IPS-15b (cell line): ENCODE measurements around the gene FBXO4.
A peak's percentile ranks its signal among the peaks of the same experiment; 100 is the strongest.

Experiments used
- H3K27me3 ChIP-seq: one replicate; pipeline ENCODE4 v1.6.1; 2013; ENCODE audit warnings: low read length; ENCODE audit not compliant: control insufficient read depth, insufficient read depth
- H3K36me3 ChIP-seq: one replicate; pipeline ENCODE4 v1.6.1; 2013; ENCODE audit warnings: low read length; ENCODE audit not compliant: control insufficient read depth, insufficient read depth
- H3K4me1 ChIP-seq: one replicate; pipeline ENCODE4 v1.6.1; 2013; ENCODE audit warnings: mild to moderate bottlenecking, low read length; ENCODE audit not compliant: control insufficient read depth, insufficient read depth
- H3K4me3 ChIP-seq: one replicate; pipeline ENCODE4 v1.5.1; 2013; ENCODE audit warnings: low read depth, low read length
- H3K9ac ChIP-seq: one replicate; pipeline ENCODE4 v1.6.1; 2013; ENCODE audit warnings: low read depth, mild to moderate bottlenecking, low read length
- H3K9me3 ChIP-seq: one replicate; pipeline ENCODE4 v1.6.1; 2013; ENCODE audit warnings: mild to moderate bottlenecking, low read length; ENCODE audit not compliant: control insufficient read depth, insufficient read depth

The FBXO4 gene, protein sequence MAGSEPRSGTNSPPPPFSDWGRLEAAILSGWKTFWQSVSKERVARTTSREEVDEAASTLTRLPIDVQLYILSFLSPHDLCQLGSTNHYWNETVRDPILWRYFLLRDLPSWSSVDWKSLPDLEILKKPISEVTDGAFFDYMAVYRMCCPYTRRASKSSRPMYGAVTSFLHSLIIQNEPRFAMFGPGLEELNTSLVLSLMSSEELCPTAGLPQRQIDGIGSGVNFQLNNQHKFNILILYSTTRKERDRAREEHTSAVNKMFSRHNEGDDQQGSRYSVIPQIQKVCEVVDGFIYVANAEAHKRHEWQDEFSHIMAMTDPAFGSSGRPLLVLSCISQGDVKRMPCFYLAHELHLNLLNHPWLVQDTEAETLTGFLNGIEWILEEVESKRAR

GRCh38 chr5:41924872-41925554 is at the start of gene FBXO4:
Gene FBXO4 (plus strand): TSS chr5:41925281. CDS start chr5:41925310, 29 bp downstream.
- Histone ChIP-seq H3K4me3 (peak within 1 kb of the TSS; percentile 77), H3K9me3 (no peaks in the 10 kb centered on the region), H3K4me1 (peaks cover 8% of the 10 kb centered on the region), H3K9ac (peak within 1 kb of the TSS; percentile 86), H3K36me3 (no peaks in the 10 kb centered on the region), H3K27me3 (no peaks in the 10 kb centered on the region)

DNA sequence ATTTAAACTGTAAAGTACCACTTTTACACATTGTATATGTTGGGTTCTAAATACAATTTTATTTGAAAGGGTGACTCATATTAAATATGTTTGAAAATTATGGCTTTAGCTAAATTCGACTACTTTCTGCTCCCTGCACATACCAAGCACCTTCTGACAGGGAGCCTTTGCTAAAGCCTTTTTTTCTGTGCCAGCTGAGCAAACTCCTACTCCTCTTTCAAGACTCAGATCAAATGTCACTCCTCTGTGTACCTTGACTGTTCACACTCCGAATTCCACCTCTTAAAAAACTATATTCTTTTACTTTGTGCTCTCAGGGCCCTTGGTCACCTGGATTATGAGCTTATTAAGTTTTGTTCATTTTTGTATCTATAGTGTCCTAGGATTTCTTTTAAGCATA is 48.4 kb upstream of the FBXO4 start:
- peaks cover 3% of the 10 kb centered on the region for H3K27me3 ChIP-seq

GRCh38 chr5:41877408-41877807 is 47.7 kb upstream of the FBXO4 start:
- no peaks in the 10 kb centered on the region for H3K4me1 ChIP-seq
- no peak overlapping the region for H3K4me3 ChIP-seq
- H3K9me3 ChIP-seq: no peaks in the 10 kb centered on the region
- no peaks in the 10 kb centered on the region for H3K36me3 ChIP-seq
- H3K27me3 ChIP-seq: no peaks in the 10 kb centered on the region
- H3K9ac ChIP-seq: no peak overlapping the region

More for the DNA sequence above, 48.4 kb upstream of the FBXO4 start:
- no peaks in the 10 kb centered on the region for H3K4me1 ChIP-seq
- no peak overlapping the region for H3K4me3 ChIP-seq
- H3K9me3 ChIP-seq: no peaks in the 10 kb centered on the region
- no peaks in the 10 kb centered on the region for H3K36me3 ChIP-seq
- no peak overlapping the region for H3K9ac ChIP-seq

DNA sequence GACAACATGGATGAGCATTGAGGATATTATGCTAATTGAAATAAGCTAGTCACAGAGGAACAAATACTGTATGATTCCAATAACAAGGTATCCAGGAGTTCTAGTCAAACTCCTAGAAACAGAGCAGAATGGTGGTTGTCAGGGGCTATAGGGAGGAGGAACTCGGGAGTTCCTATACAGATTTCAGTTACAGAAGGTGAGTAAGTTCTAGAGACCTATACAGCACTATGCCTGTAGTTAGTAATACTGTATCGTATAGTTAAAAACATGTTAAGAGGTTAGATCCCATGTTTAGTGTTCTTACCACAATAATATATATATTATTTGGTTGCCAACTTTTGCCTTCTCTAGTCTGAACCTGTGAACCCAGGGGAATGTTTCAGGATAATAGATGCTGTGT is 46.9 kb upstream of the FBXO4 start:
- no peak overlapping the region for H3K4me3 ChIP-seq
- H3K4me1 ChIP-seq: no peaks in the 10 kb centered on the region

GRCh38 chr5:41878643-41879478 is 46.2 kb upstream of the FBXO4 start:
- no peaks in the 10 kb centered on the region for H3K36me3 ChIP-seq
- H3K9me3 ChIP-seq: no peaks in the 10 kb centered on the region
- no peak overlapping the region for H3K9ac ChIP-seq
- no peak overlapping the region for H3K4me3 ChIP-seq
- H3K4me1 ChIP-seq: no peaks in the 10 kb centered on the region
- H3K27me3 ChIP-seq: no peaks in the 10 kb centered on the region

More for the DNA sequence above, 46.9 kb upstream of the FBXO4 start:
- no peaks in the 10 kb centered on the region for H3K36me3 ChIP-seq
- no peaks in the 10 kb centered on the region for H3K27me3 ChIP-seq
- H3K9ac ChIP-seq: no peak overlapping the region
- H3K9me3 ChIP-seq: no peaks in the 10 kb centered on the region

DNA sequence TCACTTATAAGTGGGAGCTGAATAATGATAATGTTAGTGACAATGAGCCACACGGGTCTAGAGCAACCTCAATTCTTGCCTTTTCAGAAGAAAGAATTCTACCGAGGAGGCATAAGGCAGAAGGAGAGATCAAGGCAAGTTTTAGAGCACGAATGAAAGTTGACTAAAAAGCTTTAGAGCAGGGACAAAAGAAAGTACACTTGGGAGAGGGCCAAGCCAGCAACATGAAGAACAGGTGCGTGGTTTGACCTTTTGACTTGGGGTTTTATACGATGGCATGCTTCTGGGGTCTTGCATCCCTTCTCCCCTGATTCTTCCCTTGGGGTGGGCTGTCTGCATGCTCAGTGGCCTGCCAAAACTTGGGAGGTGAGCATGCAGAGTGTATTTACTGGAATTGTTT is 42.3 kb upstream of the FBXO4 start:
- H3K9ac ChIP-seq: no peak overlapping the region
- H3K4me3 ChIP-seq: no peak overlapping the region
- no peaks in the 10 kb centered on the region for H3K4me1 ChIP-seq
- H3K36me3 ChIP-seq: no peaks in the 10 kb centered on the region
- H3K9me3 ChIP-seq: no peaks in the 10 kb centered on the region
- H3K27me3 ChIP-seq: no peaks in the 10 kb centered on the region

DNA sequence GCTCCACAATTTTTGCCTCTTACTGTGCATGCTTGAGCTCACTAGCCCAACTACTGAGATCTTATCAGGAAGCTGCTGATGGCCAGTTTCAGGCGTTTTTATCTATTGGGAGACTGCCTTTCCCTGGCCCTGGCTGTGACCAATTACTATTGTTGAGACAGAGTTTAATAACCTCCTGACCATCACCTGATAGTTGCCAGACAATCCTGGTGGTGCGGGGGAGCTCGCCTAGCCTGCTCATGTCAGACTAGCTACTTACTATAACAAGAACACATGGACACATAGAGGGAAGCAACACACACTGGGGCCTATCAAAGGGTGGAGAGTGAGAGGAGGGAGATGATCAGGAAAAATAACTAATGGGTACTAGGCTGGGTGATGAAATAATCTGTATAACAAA is 41.8 kb upstream of the FBXO4 start:
- no peak overlapping the region for H3K9ac ChIP-seq
- H3K27me3 ChIP-seq: no peaks in the 10 kb centered on the region
- H3K4me1 ChIP-seq: no peaks in the 10 kb centered on the region

DNA sequence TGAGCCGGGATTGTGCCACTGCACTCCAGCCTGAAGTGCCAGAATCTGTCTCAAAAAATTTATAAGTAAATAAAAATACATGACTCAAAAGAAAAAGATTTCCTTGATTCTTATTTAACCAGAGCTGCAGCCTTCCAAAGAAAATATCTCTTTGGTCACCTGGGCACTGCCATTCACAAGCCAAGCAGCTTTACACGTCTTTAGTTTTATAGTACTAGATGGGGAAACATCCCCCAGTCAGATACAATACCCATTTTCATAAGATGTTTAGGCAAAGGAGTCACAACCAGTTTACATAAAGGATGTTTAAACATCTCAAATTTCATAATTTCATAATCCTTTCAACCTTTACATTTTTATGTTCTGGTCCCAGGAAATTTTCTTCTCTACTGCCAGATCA is 41.1 kb upstream of the FBXO4 start:
- Histone ChIP-seq H3K36me3 (no peaks in the 10 kb centered on the region), H3K4me1 (no peaks in the 10 kb centered on the region), H3K9ac (no peak overlapping the region), H3K9me3 (no peaks in the 10 kb centered on the region), H3K4me3 (no peak overlapping the region), H3K27me3 (no peaks in the 10 kb centered on the region)

More for the DNA sequence above, 41.8 kb upstream of the FBXO4 start:
- Histone ChIP-seq H3K36me3 (no peaks in the 10 kb centered on the region), H3K4me3 (no peak overlapping the region), H3K9me3 (no peaks in the 10 kb centered on the region)

- Histone ChIP-seq H3K9ac (no peak overlapping the region), H3K4me1 (no peaks in the 10 kb centered on the region), H3K27me3 (no peaks in the 10 kb centered on the region), H3K36me3 (no peaks in the 10 kb centered on the region), H3K9me3 (no peaks in the 10 kb centered on the region), H3K4me3 (no peak overlapping the region)
These were observed 39.8 kb upstream of the FBXO4 start for GRCh38 chr5:41885286-41885685.

DNA sequence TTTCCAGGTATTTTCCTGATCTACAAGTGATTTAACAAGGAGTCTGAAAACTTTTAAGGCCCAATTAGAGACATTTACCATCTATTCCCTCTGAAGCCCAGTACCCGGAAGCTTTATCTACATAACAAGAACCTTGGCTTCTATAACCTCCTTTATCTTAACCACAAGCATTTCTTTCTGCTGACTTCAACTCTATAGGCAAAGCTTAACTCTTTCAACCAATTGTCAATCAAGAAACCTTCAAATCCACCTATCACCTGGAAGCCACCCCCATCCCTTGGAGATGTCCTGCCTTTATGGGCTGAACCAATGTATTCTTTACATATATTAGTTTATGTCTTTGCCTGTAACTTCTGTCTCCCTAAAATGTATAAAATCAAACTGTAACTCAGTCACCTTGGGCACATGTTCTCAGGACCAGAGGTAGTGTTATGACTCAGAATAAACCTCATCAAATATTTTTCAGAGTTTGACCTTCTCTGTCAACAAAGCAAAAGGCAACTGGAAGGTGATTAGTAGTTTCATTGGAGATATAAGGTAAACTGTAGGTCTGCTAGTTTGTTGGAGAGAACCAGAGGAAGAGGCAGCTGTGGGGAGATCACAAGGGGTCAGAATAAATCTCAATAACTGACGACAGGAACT is 33.9 kb upstream of the FBXO4 start:
- no peaks in the 10 kb centered on the region for H3K27me3 ChIP-seq
- H3K36me3 ChIP-seq: no peaks in the 10 kb centered on the region
- no peaks in the 10 kb centered on the region for H3K4me1 ChIP-seq
- H3K9me3 ChIP-seq: no peaks in the 10 kb centered on the region
- no peak overlapping the region for H3K4me3 ChIP-seq
- no peak overlapping the region for H3K9ac ChIP-seq

GRCh38 chr5:41892031-41892430 is 33.0 kb upstream of the FBXO4 start:
- H3K4me1 ChIP-seq: no peaks in the 10 kb centered on the region
- H3K9me3 ChIP-seq: no peaks in the 10 kb centered on the region
- H3K4me3 ChIP-seq: no peak overlapping the region
- H3K36me3 ChIP-seq: no peaks in the 10 kb centered on the region
- H3K27me3 ChIP-seq: no peaks in the 10 kb centered on the region
- H3K9ac ChIP-seq: no peak overlapping the region
